Endothelial cell of umbilical vein (primary cell): ENCODE data around the gene ARHGAP42. TPM values are rescaled to one million over a fixed set of nuclear protein-coding genes. Genes with fewer than 3 reads are reported as not detected.

ENCODE experiments used
- BruUV-seq: library from RNA; stranded (reverse); fragments of 400-500 nt; replicated peaks from 2 replicates; lab custom pipeline; 2021; lab: Mats Ljungman, UMichigan
- CTCF ChIA-PET: fragments of 300-600, 350-600 bp; sonication (Branson Sonifier 250); formaldehyde crosslinking; loops from one replicate; lab custom pipeline; 2021; ENCODE audit warnings: antibody characterized with exemption, inconsistent platforms; lab: Charles Lee
- POLR2A ChIA-PET: fragments of 300-600, 350-600 bp; sonication (Branson Sonifier 250); formaldehyde crosslinking; loops from one replicate; lab custom pipeline; 2021; ENCODE audit warnings: antibody characterized with exemption, inconsistent platforms; lab: Charles Lee
- DNase-seq: peaks from one replicate; pipeline ENCODE4 v3.0.0-alpha.2; 2011; ENCODE audit warnings: low read depth, low spot score
- FAIRE-seq: peaks from 2 replicates; lab custom pipeline; 2011; peaks lifted over from hg19 to GRCh38; lab: Jason Lieb, UNC
- H2AFZ ChIP-seq: 2 replicates; pipeline ENCODE4 v1.6.0; 2012; ENCODE audit warnings: low read depth, low read length, control low read depth, inconsistent platforms
- H3K27ac ChIP-seq: 2 replicates; pipeline ENCODE4 v1.5.1; 2011; ENCODE audit warnings: low read depth, mild to moderate bottlenecking, control low read depth, low read length, moderate library complexity; ENCODE audit not compliant: insufficient read depth
- H3K27me3 ChIP-seq, 2 experiments: 2 replicates each; pipeline versions ENCODE4 v1.6.0 to v1.6.1; 2011; ENCODE audit warnings: low read length in 2 of 2, mixed read lengths in 1 of 2; ENCODE audit not compliant: control insufficient read depth in 2 of 2, insufficient read depth in 2 of 2
- H3K36me3 ChIP-seq, 2 experiments: 2 replicates in 1 of 2; 3 replicates in 1 of 2; pipeline ENCODE4 v1.5.1; 2011; ENCODE audit warnings: low read length in 2 of 2, mild to moderate bottlenecking in 1 of 2, moderate library complexity in 1 of 2; ENCODE audit not compliant: control insufficient read depth in 2 of 2, insufficient read depth in 2 of 2; ENCODE audit errors: extremely low read depth in 1 of 2
- H3K4me1 ChIP-seq: 3 replicates; pipeline ENCODE4 v1.5.1; 2011; ENCODE audit warnings: mild to moderate bottlenecking, low read length; ENCODE audit not compliant: control insufficient read depth, insufficient read depth; ENCODE audit errors: extremely low read depth
- H3K4me2 ChIP-seq: 2 replicates; pipeline ENCODE4 v1.6.1; 2011; ENCODE audit warnings: low read length, control low read depth, mixed read lengths; ENCODE audit not compliant: insufficient read depth
- H3K4me3 ChIP-seq, 3 experiments: fragments of 200-600 bp in 1 of 3; sonication (generic), shearing (Covaris generic) in 1 of 3; replicated peaks in 1 of 3; 2 replicates each; pipeline ENCODE4 v1.5.1; 2011 to 2016; ENCODE audit warnings: control low read depth in 3 of 3, low read length in 3 of 3, mild to moderate bottlenecking in 2 of 3, inconsistent platforms in 1 of 3, low read depth in 1 of 3, moderate library complexity in 1 of 3; ENCODE audit not compliant: insufficient read depth in 1 of 3
- H3K79me2 ChIP-seq: 2 replicates; pipeline ENCODE4 v1.6.0; 2012; ENCODE audit warnings: low read length, inconsistent platforms; ENCODE audit not compliant: control insufficient read depth, insufficient read depth
- H3K9ac ChIP-seq: replicated peaks from 2 replicates; pipeline ENCODE3; 2011; ENCODE audit warnings: low read length, control low read depth; ENCODE audit not compliant: insufficient read depth; ENCODE audit errors: extremely low read depth
- H3K9me1 ChIP-seq: replicated peaks from 3 replicates; pipeline ENCODE4 v1.6.0; 2011; ENCODE audit warnings: mild to moderate bottlenecking, low read length; ENCODE audit not compliant: control insufficient read depth, insufficient read depth; ENCODE audit errors: extremely low read depth
- H3K9me3 ChIP-seq: replicated peaks from 2 replicates; pipeline ENCODE4 v1.5.1; 2012; ENCODE audit warnings: low read length, inconsistent platforms; ENCODE audit not compliant: control insufficient read depth, insufficient read depth
- H4K20me1 ChIP-seq: replicated peaks from 2 replicates; pipeline ENCODE3; 2011; ENCODE audit warnings: mild to moderate bottlenecking, low read length; ENCODE audit not compliant: control insufficient read depth, insufficient read depth; ENCODE audit errors: extremely low read depth
- EZH2 ChIP-seq: IDR thresholded peaks from 2 replicates; pipeline ENCODE4 v1.6.1; 2012; ENCODE audit warnings: borderline replicate concordance, low read depth, mild to moderate bottlenecking, moderate library complexity, low read length, inconsistent platforms; ENCODE audit not compliant: severe bottlenecking
- FOS ChIP-seq: IDR thresholded peaks from 2 replicates; pipeline ENCODE4 v1.6.1; 2011; ENCODE audit warnings: mild to moderate bottlenecking, low read length, moderate library complexity, borderline replicate concordance; ENCODE audit not compliant: insufficient read depth
- GATA2 ChIP-seq: IDR thresholded peaks from 2 replicates; pipeline ENCODE4 v1.7.0; 2011; ENCODE audit warnings: low read depth, mild to moderate bottlenecking, moderate library complexity, mixed read lengths, low read length; ENCODE audit not compliant: insufficient read length, insufficient read depth
- JUN ChIP-seq: IDR thresholded peaks from 2 replicates; pipeline ENCODE4 v1.6.1; 2011; ENCODE audit warnings: borderline replicate concordance, low read depth; ENCODE audit not compliant: insufficient read length, insufficient read depth
- MYC ChIP-seq: IDR thresholded peaks from one replicate; pipeline ENCODE4 v1.6.1; 2011; ENCODE audit warnings: mild to moderate bottlenecking, low read depth, low read length
- POLR2A ChIP-seq: IDR thresholded peaks from 2 replicates; pipeline ENCODE4 v1.6.1; 2012; ENCODE audit warnings: low read depth, mild to moderate bottlenecking, control low read depth, low read length
- POLR2AphosphoS5 ChIP-seq: IDR thresholded peaks from 2 replicates; pipeline ENCODE4 v1.6.1; 2012; ENCODE audit warnings: low read depth, mild to moderate bottlenecking, control low read depth, low read length, moderate library complexity; ENCODE audit not compliant: insufficient read depth
- dilution Hi-C: fragments of 300-500 bp; cut with MboI; formaldehyde crosslinking; loops from one replicate; pipeline ENCODE4 v1.15.0; 2019; ENCODE audit warnings: low sequenced_read_pairs; ENCODE audit not compliant: extremely low pct_ligation_motif_present
- intact Hi-C: fragments of 100-400 bp; cut with micrococcal nuclease; formaldehyde crosslinking; loops from one replicate; pipeline ENCODE4 v1.10.0; 2022
- polyA plus RNA-seq, 4 experiments: library from polyadenylated mRNA; depleted of rRNA in 3 of 4; stranded (reverse) in 3 of 4; unstranded in 1 of 4; fragments of >200 nt; gene quantifications; 2 replicates each; pipeline versions ENCODE4 v1.2.1 to v1.2.3, GENCODE V29; 2011 to 2012; ENCODE audit warnings: missing spikeins in 1 of 4
- total RNA-seq: library from RNA; stranded (reverse); gene quantifications from 2 replicates; pipeline ENCODE4 v1.2.3, GENCODE V29; 2021
- TF ChIP-seq, protein P1 (sequence below): IDR thresholded peaks from 2 replicates; pipeline ENCODE4 v1.6.1; 2011; ENCODE audit not compliant: insufficient read depth, insufficient read length
- TF ChIP-seq, protein P2 (sequence below), 2 donors: IDR thresholded peaks; 1 replicate in 1 of 2; 2 replicates in 1 of 2; pipeline ENCODE4 v1.5.1; 2011; ENCODE audit warnings: low read length in 2 of 2, mild to moderate bottlenecking in 2 of 2, moderate library complexity in 2 of 2, control low read depth in 1 of 2, inconsistent platforms in 1 of 2, low read depth in 1 of 2; ENCODE audit not compliant: insufficient read depth in 1 of 2; ENCODE audit errors: extremely low read depth in 1 of 2

Gene ARHGAP42
- total and polyA plus RNA-seq, 2 donors (not counting 3 experiments of a cell fraction or from before 2014, with no cell fraction given): 1.8 to 2.4 TPM

DNA sequence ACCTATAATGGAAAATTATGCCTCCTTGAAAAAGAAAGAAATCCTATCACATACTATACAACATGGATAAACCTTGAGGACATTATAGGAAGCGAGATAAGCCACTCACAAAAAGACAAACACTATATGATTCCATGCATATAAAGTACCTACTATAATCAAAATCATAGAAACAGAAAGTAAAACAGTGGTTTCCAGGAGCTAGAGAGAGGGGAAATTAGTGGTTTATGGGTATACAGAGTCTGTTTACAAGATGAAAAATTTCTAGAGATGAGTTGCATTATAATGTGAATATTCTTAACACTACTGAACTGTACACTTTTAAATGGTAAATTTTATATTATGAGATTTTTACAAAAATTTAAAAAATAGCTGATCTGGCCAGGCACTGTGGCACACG lies 40.5 kb upstream of the ARHGAP42 start:
- Histone ChIP-seq H3K27ac (no peak overlapping the region), H3K27me3 (peaks cover 2 to 6% of the 10 kb centered on the region in 2 experiments), H3K9me1 (no peaks in the 10 kb centered on the region), H3K4me3 (no peak overlapping the region), H3K4me2 (no peak overlapping the region), H3K4me1 (no peaks in the 10 kb centered on the region), H2AFZ (no peak overlapping the region), H3K79me2 (no peaks in the 10 kb centered on the region), H3K36me3 (no peaks in the 10 kb centered on the region), H3K9me3 (no peaks in the 10 kb centered on the region), H3K9ac (no peak overlapping the region), H4K20me1 (no peaks in the 10 kb centered on the region)
- POLR2A ChIA-PET: no interaction called here
- intact Hi-C loops (no loop called here), dilution Hi-C loops (no loop called here)
- DNase-seq: no peak
- TF ChIP-seq, protein P1, sequence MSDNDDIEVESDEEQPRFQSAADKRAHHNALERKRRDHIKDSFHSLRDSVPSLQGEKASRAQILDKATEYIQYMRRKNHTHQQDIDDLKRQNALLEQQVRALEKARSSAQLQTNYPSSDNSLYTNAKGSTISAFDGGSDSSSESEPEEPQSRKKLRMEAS: no peak
- TF ChIP-seq FOS: no peak
- no peak for TF ChIP-seq EZH2
- TF ChIP-seq JUN: no peak
- no peak for TF ChIP-seq POLR2AphosphoS5
- no peak for TF ChIP-seq MYC
- TF ChIP-seq POLR2A: no peak
- TF ChIP-seq GATA2: no peak
- TF ChIP-seq, protein P2, sequence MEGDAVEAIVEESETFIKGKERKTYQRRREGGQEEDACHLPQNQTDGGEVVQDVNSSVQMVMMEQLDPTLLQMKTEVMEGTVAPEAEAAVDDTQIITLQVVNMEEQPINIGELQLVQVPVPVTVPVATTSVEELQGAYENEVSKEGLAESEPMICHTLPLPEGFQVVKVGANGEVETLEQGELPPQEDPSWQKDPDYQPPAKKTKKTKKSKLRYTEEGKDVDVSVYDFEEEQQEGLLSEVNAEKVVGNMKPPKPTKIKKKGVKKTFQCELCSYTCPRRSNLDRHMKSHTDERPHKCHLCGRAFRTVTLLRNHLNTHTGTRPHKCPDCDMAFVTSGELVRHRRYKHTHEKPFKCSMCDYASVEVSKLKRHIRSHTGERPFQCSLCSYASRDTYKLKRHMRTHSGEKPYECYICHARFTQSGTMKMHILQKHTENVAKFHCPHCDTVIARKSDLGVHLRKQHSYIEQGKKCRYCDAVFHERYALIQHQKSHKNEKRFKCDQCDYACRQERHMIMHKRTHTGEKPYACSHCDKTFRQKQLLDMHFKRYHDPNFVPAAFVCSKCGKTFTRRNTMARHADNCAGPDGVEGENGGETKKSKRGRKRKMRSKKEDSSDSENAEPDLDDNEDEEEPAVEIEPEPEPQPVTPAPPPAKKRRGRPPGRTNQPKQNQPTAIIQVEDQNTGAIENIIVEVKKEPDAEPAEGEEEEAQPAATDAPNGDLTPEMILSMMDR (IDR thresholded peaks at IDR 0.05; ENCODE audit: extremely low read depth in 1 of 2, insufficient read depth in 1 of 2, low read depth in 1 of 2, low read length in 2 of 2): no peak
- BruUV-seq: no TSS peak
- FAIRE-seq: no peak
- CTCF ChIA-PET: interaction anchor here (1.1 kb wide), 1 partner anchor 35 kb away, joined by 3 read pairs; no protein-coding TSS in a partner anchor
